Keratinocyte (primary cell): ENCODE results near the gene TMEM131.

Source experiments
- CTCF ChIP-seq, 3 experiments: IDR thresholded peaks in 1 of 3; conservative IDR thresholded peaks in 1 of 3; optimal IDR thresholded peaks in 1 of 3; 2 replicates in 2 of 3; 3 replicates in 1 of 3; pipeline versions ENCODE3 to v1.5.1; 2011; ENCODE audit warnings: low read length in 3 of 3, mild to moderate bottlenecking in 3 of 3, moderate library complexity in 2 of 3, control low read depth in 1 of 3, inconsistent platforms in 1 of 3; ENCODE audit not compliant: insufficient read depth in 2 of 3; ENCODE audit errors: extremely low read depth in 1 of 3
- EZH2 ChIP-seq: IDR thresholded peaks from one replicate; pipeline ENCODE4 v1.6.1; 2012; ENCODE audit warnings: inconsistent platforms, mild to moderate bottlenecking, low read length, moderate library complexity

GRCh38 chr2:97994476-97994875 lies 1.3 kb downstream of the TMEM131 start:
- TF ChIP-seq CTCF (optimal IDR thresholded peaks at IDR 0.05 in 1 of 3, IDR thresholded peaks at IDR 0.05 in 1 of 3, conservative IDR thresholded peaks at IDR 0.05 in 1 of 3; ENCODE audit: extremely low read depth in 1 of 3, insufficient read depth in 2 of 3, low read length in 3 of 3) (no peak), EZH2 (no peak)
